WERI-Rb-1 (cell line): ENCODE data around the gene LINC01488.

Source experiments
- DNase-seq: peaks from one replicate; pipeline ENCODE4 v3.0.0-alpha.2; 2020
- H3K27ac ChIP-seq: fragments of 250-450 bp; sonication (Bioruptor Pico); 2 replicates; pipeline ENCODE4 v1.5.1; 2020; ENCODE audit warnings: mild to moderate bottlenecking, moderate library complexity
- H3K27me3 ChIP-seq: fragments of 250-450 bp; sonication (Bioruptor Pico); 2 replicates; pipeline ENCODE4 v1.5.1; 2021; ENCODE audit warnings: mild to moderate bottlenecking, low read depth, moderate library complexity; ENCODE audit not compliant: insufficient read depth, severe bottlenecking
- H3K36me3 ChIP-seq: fragments of 250-450 bp; sonication (Bioruptor Pico); 2 replicates; pipeline ENCODE4 v1.5.1; 2020; ENCODE audit warnings: mild to moderate bottlenecking, moderate library complexity
- H3K4me3 ChIP-seq: 2 replicates; pipeline ENCODE4 v1.5.1; 2011; ENCODE audit warnings: low read depth, mild to moderate bottlenecking, control low read depth, low read length
- H3K9me3 ChIP-seq: fragments of 250-450 bp; sonication (Bioruptor Pico); 2 replicates; pipeline ENCODE4 v1.5.1; 2021; ENCODE audit warnings: mild to moderate bottlenecking, moderate library complexity; ENCODE audit not compliant: severe bottlenecking
- TF ChIP-seq, protein P1 (sequence below): IDR thresholded peaks from 2 replicates; pipeline ENCODE4 v1.5.1; 2011; ENCODE audit warnings: low read depth, mild to moderate bottlenecking, control low read depth, inconsistent platforms, low read length

The LINC01488 gene

DNA sequence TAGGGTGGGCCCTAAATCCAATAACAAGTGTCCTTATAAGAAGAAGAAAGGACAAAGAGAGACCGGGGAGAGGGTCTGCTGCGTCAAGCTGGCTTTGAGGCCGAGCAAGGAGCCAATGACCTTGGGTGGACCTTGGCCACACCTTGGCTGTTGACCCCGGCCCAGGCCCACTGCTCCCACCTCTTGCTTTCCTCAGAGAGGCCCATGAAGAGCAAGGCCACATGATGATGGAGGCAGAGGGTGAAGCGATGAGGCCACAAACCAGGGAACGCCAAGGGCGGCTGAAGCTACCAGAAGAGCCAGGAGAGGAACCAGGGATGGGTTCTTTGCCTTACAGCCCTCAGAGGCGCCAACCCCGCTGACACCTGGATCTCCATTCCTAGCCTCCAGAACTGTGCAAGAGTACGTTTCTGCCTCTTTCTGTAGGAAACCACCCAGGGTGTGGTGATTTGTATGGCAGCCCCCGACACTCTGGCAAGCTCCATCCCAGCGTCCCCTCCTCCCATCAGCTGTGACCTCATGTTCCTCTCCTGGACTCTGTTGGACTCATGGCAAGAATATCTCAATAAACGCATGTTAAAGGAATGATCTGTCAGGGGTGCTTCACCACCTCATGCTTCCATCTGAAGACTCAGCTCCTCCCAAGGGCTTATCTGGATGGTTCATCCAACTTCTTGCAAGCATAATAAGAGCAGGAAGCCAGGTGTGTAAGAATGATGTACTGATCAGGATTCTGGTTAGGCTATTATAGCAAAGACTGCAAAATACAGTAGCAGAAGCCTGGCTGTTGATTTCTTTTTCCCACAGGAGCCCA lies 41.6 kb upstream of the LINC01488 start:
- Histone ChIP-seq H3K9me3 (no peaks in the 10 kb centered on the region), H3K4me3 (no peak overlapping the region), H3K27ac (no peak overlapping the region), H3K36me3 (no peaks in the 10 kb centered on the region), H3K27me3 (peaks cover 67% of the 10 kb centered on the region)
- TF ChIP-seq, protein P1, sequence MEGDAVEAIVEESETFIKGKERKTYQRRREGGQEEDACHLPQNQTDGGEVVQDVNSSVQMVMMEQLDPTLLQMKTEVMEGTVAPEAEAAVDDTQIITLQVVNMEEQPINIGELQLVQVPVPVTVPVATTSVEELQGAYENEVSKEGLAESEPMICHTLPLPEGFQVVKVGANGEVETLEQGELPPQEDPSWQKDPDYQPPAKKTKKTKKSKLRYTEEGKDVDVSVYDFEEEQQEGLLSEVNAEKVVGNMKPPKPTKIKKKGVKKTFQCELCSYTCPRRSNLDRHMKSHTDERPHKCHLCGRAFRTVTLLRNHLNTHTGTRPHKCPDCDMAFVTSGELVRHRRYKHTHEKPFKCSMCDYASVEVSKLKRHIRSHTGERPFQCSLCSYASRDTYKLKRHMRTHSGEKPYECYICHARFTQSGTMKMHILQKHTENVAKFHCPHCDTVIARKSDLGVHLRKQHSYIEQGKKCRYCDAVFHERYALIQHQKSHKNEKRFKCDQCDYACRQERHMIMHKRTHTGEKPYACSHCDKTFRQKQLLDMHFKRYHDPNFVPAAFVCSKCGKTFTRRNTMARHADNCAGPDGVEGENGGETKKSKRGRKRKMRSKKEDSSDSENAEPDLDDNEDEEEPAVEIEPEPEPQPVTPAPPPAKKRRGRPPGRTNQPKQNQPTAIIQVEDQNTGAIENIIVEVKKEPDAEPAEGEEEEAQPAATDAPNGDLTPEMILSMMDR = no peak
- no peak for DNase-seq

DNA sequence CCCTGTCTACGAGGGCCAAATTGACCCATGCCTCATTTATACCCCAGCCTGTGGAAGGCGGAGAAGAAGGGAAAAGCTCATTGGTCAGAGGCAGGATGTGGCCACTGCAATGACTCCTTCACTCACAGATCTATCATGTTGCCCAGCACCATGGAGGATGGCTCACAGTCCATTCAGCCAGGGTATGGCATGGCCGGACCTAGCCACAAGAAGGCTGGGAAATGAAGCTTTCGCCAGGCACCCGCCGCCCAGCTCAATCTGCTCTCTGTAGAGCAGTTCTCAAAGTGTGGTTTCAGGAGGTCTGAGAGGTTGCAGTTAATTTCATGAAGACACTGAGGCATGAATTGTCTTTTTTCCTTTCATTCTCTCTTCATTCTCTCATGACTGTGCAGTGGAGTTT lies 40.6 kb upstream of the LINC01488 start:
- Histone ChIP-seq H3K27ac (no peak overlapping the region), H3K9me3 (no peaks in the 10 kb centered on the region), H3K36me3 (no peaks in the 10 kb centered on the region), H3K27me3 (peaks cover 63% of the 10 kb centered on the region), H3K4me3 (no peak overlapping the region)
- DNase-seq = no peak
- TF ChIP-seq, protein P1 = no peak

DNA sequence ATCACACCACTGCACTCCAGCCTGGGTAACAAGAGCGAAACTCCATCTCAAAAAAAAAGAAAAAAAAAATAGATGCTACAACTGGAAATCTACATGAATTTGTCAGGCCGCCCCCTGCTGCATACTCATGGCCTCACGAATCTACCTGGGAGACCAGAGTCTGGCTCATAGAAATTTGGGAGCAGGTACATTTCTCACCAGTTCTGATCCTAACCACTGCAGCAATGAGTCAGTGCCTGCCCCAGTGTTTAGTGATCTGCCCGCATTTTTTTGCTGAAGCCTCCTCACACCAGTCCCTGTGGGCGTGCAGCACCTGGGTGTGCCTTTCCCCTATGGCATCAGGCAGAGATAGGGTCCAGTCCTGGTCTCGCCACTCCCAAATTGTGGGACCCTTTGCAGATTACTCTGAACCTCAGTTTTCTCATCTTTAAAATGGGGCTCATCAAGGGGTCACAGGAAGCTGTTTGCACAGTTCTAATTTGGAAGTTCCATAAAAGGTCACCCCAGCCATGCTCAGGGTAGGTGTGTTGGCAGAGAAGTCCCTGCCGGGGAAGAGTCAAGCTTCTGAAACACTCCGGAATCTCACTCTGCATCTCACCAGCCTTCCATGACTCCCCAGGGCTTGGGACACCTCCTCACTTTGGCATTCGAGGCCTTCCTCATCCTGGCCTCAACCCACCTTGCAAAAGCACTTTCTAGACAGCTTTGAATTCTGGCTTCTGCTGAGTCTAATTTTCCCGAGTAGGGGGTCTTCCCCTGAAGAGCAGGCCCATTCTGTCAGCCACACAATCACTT lies 39.3 kb upstream of the LINC01488 start:
- Histone ChIP-seq H3K9me3 (no peaks in the 10 kb centered on the region), H3K36me3 (no peaks in the 10 kb centered on the region), H3K27me3 (peaks cover 52% of the 10 kb centered on the region), H3K4me3 (no peak overlapping the region), H3K27ac (no peak overlapping the region)
- TF ChIP-seq, protein P1 = no peak
- no peak for DNase-seq

DNA sequence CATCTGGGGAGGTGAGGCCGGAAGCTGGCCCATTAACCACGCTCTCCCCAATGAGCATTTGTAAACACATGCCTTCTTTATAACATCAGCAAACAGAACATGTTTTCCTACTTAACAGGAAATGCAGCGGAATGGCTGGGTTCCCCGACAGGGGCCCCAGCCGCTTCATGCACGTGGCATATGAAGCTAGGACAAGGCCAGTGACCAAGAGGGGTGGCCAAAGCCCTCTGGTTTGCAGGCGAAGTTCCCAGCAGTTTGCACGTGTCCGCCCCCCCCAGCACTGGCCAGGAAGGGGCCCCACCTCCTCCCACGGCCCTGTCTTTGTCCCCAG lies 38.7 kb upstream of the LINC01488 start:
- no peak for DNase-seq
- no peak overlapping the region for H3K27ac ChIP-seq
- TF ChIP-seq, protein P1 = no peak
- no peak overlapping the region for H3K4me3 ChIP-seq
- no peaks in the 10 kb centered on the region for H3K36me3 ChIP-seq
- peaks cover 51% of the 10 kb centered on the region for H3K27me3 ChIP-seq
- no peaks in the 10 kb centered on the region for H3K9me3 ChIP-seq

DNA sequence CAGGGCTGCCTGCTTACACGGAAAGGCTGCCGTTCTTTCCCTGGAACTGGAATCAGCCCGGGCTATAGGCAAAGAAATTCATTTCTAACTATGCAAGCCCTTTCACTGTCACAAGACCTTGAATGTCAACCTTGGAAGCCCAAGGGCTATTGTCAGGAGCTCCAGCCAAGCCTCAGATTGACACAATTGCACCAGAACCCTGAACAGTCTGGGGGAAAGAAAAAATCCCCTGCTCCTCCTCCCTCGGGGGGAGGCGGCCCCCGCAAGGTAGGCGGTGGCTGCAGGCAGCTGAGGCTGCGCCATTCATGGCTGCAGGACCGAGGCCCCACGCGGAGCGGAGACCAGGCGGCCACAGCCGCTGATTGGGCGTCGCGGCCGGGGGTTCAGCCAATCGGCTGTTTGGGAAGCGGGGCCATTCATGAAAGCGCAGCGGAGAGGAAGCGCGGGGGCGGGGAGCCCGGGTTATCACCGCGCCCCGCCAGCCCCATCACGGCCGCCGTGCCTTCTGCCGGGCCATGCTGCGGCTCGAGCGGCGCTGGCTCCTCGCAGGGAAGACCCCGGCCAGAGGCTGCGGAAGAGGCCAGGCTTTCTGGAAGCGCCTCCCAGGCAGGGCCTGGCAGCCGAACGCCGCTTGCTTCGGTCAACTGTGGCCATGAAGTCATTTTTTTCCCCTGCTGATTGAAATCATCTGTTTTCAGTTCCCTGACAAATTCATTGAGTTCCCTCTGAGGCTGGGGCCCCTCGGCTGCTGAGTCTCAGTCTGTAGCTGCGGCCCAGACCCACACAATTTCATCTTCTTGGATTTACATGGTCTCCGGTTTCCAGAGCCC lies 38.1 kb upstream of the LINC01488 start:
- Histone ChIP-seq H3K9me3 (no peaks in the 10 kb centered on the region), H3K27ac (no peak overlapping the region), H3K36me3 (no peaks in the 10 kb centered on the region), H3K27me3 (peaks cover 53% of the 10 kb centered on the region), H3K4me3 (peak overlapping the region; percentile 27)
- TF ChIP-seq, protein P1 = no peak
- peak; percentile 83 for DNase-seq
